NCI-H774 (cell line): ENCODE measurements around the gene MARK3.
A peak's percentile ranks its signal among the peaks of the same experiment; 100 is the strongest.

ENCODE experiments used
- DNase-seq: peaks from one replicate; lab custom pipeline; 2025; lab: John Stamatoyannopoulos, UW

Gene MARK3

DNA sequence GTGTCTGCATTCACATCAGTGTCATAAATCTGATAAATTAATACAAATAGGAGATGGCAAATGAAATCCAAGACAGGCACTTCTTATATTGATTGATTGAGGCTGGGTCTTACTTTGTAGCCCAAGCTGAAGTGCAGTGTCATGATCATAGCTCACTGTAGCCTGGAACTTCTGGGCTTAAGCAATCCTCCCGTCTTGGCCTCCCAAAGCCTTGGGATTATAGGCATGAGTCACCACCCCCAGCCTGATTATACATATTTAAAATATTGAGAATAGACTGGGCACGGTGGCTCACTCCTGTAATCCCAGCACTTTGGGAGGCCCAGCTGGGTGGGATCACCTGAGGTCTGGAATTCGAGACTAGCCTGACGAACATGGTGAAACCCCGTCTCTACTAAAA lies 51.3 kb downstream of the MARK3 start:
- no peak for DNase-seq

DNA sequence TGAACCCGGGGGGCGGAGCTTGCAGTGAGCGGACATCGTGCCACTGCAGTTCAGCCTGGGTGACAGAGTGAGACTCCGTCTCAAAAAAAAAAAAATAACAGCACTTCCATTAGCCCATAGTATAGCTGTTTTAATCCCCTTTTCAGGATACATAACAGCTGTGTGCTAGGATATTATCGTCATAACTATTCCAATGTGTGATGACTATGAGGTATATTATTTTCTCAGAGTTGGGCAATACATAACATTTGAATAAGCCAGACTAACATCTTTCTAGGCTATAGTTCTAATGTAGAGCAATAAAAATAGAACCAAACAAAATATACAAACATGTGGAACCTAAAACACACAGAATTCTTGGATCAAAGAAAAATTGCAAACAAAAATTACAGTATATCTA lies 57.1 kb downstream of the MARK3 start:
- DNase-seq, result no peak

DNA sequence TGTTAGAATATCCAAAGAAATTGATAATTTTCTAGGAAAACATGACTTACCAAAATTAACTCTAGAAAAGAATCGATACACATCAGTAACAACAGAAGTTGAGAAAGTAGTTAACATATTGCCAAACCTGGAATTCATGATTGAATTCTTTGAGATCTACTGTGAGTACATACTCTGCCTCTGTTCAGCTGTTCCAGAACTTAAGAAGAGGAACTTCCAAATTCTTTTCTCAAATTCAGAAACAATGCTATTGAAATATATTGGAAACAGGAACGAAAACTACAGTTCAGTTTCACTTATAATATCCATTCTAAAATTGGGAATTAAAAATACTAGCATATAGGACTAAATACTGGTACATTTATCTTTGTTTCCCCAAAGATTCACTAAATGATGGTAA lies 57.9 kb downstream of the MARK3 start:
- no peak for DNase-seq

DNA sequence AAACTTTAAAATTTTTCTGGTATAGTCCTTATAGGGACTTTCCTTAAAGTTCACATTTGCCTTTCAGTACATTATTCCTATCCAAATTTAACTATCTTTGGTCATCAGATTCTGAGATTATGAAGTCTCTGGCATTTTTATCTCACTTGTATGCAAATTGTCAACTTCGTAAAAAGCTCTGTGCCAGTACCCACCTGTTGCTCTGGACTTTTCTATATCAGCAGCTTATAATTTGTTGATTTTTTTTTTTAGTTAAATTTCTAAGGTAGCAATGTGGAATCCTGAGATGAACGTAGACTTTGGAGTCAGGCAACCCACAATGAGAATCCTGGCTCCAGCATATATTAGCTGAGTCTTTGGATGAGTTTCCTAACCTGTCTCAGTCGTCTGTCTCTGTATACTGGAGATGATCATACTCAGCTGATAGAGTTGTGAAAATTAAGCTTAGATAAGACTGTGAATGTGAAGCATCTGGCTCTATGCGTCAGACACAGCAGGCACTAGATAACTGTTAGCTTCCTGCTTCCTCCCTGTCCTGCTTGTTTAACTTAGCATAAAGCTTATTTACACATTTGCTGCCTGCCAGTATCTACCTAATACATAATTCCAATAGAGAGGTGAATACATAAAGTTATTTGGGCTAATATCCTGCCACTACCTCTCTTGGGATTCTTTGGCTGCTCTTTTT lies 59.8 kb downstream of the MARK3 start:
- no peak for DNase-seq

DNA sequence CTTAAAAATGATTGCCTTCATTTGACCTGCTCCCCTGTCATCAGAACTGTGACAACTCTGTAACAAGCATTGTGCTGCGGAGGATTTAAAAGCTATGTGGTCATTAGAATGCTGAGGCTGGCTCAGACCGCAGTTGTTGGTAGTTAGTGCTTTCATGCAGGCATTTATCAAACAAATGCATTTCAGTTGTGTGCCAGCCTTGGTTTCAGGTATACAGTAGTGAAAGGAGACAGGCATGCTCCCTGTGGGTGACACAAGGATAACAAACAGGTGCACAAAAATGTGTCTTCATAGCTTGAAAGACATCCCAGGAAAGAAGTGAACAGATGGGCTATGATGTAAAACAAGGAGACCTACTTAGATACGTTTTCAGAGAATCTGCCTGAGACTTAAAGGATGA lies 60.6 kb downstream of the MARK3 start:
- DNase-seq, result no peak

DNA sequence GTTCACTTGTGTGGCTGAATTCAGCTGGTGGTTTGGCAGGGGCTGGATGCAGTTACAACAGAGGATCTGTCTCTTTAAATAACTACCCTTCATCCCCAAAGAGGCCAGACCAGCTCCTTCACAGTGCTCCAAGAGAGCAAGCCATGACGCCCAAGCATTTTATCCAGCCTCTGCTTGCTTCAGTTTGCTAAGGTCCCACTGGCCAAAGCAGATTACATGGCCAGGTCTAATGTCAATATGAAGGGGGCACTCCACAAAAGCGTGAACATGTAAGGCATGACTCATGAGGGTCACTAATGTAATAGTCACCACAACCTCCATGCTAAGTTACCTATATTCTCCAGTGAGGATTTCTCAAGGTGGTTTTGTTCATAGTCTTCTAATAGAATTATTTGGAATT lies 62.9 kb downstream of the MARK3 start:
- DNase-seq, result no peak

DNA sequence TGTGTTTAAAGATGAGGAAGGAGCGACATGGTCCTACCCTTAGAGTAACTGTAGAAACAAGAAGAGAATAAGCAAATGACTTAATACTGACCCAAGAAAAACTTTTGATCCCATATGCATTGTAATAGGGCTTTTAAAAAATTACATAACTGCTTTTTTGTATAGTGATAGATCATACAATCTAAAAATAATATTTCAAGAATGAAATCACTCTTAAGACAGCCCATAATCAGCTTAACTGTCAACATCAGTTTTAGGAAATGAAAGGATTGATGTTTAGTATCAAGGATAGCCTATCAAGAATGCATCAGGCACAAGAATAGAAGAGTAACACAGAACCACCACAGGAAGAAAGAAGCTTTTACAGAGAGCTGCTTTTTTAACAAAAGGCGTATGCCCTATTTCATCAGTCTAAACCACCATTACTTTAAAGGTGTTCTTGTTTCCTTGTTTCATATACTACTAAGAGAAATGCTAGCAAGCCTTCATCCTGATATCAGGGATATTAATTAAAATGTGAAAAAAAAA lies 64.5 kb downstream of the MARK3 start:
- no peak for DNase-seq

DNA sequence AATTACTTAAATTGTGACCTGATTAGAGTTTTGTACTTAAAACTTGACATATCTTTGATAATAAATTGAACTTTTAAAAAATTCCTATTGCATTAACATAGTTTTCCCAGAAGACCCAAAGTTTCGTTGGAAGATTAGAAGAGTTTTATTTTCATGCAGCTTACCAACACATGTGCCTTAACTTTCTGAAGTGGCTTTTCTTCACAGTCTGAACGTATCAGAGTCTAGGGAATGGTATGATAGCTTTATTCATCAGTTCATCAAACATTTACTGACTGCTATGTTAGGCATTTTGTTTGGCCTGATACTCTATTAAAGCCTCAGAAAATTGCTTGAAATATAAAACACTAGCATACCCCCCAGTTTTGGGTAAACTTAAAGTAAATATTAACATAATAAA lies 65.2 kb downstream of the MARK3 start:
- DNase-seq, result no peak

DNA sequence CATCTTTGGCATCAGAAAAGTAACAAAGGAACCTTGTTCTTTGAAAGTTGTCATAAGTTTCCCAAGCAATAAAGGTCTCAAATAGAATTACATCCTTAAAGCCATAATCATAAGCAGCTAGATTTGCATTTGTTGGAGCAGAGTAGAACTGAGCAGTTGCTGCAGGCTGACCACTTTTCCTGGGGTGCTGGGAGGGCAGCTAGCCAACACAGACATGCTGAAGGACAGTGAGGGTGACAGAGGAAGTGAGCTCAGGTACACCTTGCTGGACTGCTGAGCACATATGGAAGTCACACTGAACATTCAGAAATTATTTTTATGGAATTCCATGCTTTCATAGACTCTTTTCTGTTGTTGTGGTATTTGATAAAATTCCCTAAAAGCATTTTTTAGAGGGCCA lies 66.2 kb downstream of the MARK3 start:
- no peak for DNase-seq

DNA sequence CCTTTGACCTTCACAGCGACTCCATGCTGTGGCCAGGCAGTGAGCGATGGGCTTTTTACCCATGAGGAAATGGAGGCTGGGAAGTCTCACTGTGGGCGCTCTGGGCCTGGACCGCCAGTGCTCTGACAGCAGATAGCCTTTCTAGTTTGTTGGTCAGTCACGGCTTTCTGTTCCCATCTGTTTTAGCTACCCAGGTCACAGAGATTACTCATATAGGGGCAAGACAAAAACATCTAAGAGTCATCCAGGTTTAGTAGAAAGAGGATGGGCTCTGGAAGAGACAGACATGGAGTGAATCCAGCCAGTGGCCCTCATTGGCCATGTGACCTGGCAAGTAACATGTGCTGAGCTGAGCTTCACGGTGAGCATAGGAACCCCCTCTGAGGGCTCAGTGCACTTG lies 68.6 kb downstream of the MARK3 start:
- DNase-seq, result no peak

DNA sequence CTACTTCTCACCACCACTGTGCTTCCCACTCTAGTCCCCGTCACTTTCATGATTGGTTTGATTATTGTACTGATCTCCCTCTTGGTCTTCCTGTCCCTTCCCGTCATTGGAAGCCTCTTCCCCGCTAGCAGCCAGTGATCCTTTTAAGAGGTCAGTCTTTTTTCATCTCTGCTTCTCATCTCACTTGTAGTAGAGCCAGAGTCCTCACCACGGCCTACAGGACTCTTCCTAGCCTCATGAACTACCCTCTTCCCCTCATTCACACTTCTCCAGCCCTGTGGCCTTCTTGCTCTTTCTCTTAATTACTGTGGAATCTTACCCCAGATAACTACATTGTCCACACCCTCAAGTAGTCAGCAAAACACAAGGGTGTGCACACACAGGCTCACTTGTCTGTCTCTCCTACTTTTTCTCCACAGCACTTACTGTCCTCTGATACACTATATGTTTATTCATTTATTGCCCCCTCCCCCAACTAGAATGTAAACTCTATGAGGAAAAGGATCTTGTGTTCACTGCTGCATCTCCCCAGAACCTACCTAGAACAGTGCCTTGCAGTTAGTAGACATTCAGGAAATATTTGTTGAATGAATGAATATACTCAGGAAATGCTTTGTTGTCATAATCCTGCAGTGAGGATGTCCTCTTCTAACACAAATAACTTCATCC lies 71.1 kb downstream of the MARK3 start:
- DNase-seq, result no peak

DNA sequence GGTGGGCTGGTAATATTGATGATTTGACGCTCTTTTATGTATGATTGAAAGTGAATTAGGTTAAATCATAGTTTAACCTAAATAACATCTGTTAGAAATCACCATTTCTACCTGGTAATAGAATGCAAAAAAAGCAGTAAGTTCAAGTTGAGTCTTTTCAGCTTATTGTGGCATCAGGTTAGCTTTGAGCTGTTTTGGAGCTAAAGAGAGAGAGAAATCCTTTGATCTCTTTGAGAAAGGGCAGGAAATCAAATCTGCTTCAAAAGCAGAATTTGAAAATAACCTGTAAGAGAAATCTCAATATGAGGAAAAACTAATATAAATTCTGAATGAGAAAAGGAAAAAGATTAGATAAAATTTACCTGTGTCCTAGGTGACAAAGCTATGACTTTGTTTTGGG lies 75.2 kb downstream of the MARK3 start:
- DNase-seq, result no peak

DNA sequence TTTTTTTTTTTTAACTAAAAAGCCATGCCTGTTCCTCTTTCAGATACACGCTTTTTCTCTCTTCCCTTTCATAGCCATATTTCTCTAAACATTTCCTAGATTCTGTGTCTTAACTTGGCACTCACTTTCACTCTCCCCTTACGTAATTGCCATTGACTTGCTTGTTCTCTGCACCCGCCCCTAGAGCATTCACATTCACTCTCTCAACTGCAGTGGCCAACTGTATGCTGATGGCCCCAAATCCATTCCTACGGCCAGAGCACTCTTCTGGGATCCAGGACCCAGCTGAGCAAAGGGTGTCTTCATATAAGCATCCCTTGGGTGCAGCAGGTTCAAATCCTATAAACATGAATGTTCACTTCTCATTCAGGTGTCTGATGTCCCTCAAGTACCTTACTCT lies 77.9 kb downstream of the MARK3 start:
- DNase-seq, result no peak

DNA sequence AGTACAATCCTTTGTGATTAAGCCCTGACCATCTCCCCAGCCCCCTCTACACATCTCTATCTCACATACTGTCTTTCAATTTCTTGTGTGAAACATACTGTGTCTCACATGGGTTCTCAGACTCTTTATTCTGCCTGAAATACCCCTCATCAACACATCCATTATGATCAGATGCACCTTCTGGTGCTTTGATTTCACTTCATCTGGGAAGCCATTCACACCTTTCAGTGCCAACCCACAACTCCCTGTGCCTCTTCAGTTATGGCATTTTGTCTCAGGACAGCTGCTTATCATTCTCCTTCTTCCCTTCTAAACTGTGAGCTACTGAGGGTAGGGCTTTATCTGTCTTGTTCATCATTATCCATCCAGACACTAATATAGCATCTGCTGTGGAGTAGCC lies 78.6 kb downstream of the MARK3 start:
- no peak for DNase-seq

DNA sequence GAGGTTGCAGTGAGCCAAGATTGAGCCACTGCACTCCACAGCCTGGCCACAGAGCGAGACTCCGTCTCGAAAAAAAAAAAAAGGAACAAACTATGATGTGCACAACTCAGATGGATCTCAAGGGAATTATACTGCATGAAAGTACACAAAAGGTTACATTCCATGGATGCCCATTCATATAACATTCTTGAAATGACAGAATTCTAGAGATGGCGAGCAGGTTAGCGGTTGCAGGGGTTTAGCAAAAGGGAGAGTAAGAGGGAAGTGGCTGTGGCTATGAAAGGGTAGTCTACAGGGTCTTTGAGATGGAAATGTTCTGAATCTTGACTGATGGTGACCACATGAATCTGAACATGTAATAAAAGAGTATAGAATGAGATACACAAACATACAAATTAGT lies 87.7 kb downstream of the MARK3 start:
- DNase-seq, result no peak

DNA sequence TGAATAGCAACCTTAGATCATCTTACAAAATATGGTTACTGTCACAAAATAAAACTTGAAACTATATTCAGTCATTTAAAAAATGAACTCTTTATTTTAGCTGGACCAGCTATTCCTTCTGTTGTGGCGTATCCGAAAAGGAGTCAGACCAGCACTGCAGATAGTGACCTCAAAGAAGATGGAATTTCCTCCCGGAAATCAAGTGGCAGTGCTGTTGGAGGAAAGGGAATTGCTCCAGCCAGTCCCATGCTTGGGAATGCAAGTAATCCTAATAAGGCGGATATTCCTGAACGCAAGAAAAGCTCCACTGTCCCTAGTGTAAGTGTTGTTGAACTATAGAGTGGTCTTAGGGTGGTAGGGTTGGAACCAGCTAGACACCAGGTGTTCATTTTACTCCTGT lies 89.7 kb downstream of the MARK3 start:
- DNase-seq, result no peak

DNA sequence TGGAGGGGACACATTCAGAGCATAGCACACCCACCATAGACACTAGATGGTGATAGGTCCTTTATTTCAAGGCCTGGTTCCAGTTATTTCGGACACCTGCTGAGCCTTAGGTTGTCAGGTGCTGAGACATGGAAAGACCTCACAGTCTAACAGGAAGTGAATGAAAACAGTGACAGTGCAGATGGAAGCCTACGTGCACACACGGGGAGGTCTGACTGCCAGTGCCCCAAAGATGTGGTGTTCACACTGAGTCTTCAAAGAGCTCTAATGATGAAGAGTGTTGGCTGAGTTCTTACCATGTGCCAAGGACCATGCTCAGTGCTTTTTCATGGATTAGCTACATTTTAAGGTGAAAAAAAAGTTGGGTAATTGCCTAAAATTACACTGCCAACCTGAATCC lies 90.8 kb downstream of the MARK3 start:
- no peak for DNase-seq

DNA sequence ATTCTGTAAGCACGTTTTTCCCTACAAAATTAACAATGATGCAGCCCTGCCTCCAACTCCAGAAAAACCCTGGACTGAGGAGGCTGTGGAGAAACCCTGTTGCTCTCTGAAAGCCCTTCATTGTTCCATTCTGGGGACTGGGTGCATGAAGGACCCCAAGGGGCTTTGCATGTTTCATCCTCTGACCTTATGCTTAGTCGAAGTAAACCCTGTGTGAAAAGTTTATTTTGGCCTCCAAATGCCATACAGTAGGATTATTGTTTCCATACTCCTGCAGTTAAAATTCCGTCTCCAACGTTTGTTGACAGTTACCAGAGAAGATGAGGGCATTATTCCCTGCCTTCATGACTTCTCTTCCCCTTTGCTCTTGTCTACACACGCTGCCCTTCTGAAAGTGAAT lies 91.4 kb downstream of the MARK3 start:
- DNase-seq, result no peak

DNA sequence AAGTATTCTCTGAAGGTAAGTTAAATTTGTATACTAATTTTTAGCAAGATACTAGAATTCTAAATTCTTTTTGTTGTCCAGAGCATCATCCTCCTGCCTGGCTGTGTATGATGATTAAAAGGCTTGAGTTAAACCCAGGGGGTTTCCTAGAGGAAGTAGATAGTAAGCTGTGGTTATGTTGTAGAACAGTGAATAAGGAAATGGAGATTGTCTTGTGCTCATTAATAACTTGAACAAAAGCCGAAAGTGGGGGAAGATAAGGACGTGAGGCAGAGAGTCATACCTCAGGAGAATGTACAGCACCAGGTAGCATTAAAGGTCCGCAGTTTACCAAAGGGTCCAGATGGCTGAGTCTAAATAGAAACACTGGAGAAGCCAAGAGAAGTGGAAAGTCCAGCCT lies 95.4 kb downstream of the MARK3 start:
- DNase-seq, result no peak

DNA sequence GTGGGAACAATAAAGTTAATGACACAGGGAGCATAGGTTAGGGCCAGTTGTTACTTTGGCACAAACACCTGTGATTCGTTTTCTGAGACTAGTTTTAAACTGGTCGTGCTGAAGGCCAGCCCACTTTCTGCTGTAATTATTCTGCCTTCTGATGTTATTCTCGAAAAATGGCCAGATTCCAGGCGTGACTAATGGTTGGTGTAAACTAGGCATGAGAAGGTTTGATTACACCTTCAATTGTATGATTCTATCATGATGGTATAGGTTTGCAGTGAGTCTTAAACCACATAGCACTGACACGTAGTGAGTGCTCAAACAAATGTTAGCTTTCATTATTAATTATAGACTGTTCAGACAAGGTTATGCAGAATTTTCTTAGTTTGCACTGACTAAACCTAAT lies 98.4 kb downstream of the MARK3 start:
- peak; percentile 36 for DNase-seq

DNA sequence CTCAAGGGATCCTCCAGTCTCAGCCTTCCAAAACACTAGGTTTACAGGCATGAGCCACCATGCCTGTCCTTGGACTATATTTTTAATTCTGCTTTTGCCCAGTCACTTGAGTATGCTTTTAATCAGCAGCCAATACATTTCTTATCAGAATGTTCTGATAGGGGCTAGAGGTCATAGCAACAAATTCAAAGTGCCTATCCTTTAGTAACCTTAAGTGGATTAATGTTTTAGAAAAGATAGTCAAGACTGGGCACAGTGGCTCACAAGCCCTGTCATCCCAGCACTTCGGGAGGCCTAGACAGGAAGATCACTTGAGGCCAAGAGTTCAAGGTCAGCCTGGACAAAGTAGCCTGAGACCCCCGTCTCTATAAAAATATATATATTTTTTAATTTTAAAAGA lies 100.3 kb downstream of the MARK3 start:
- no peak for DNase-seq

DNA sequence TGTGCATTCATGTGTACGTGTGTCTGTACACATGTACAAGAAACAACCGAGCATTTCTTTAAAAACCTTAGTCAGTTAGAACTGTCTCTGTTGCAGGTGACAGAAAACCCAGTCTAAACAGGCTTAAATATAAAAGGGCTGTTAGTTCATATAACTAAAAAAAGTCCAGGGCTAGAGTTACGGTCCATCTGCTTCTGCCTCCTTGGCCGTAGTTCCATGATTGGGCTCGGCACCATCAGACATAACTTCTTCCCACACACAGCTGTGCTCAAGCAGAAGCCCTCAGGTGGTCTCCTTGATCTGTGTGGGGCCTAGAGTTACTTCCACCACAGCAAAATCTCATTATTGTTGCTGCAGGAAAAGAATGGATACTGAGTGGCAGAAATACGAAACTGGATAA lies 102.9 kb downstream of the MARK3 start:
- no peak for DNase-seq

DNA sequence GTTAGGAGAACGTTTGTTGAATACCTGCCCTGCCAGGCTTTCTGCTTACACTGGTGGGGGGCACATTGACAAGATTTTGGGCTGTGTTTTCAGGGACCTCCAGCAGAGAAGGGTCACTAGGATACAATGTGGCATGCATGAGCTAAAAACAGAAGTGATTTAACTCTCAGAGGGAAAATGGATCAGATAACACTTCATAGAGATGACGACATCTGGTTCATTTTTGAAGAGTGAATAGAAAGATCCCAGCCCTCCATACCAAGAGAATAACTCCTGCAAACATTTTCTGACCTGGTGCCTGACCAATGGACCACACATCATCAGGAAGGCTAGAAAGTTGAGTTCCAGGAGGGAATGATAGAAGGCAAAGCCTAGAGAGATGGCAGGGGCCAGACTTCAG lies 103.7 kb downstream of the MARK3 start:
- no peak for DNase-seq

DNA sequence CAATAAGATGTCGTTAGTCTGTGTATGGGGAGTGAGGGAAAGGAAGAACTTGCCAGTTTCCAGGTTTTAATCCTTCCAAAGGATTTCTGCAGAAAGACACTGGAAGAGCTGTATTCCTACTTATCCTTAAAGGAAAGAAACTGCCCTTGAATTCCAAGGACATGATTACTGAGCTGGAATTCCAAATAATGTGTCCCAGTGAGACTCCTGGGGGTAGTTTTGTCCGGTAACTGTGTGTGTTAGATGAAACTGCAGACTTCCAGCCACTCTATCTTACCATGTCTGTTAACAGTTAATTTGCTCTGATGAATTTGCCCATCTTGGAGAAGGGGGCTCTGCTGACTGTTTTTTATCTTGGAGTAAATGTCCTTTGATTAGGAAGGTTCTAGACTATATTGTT lies 104.4 kb downstream of the MARK3 start:
- DNase-seq, result no peak
